Endothelial cell of umbilical vein (primary cell): Measurements from ENCODE around the gene GOLIM4.

ENCODE experiments used
- JUN ChIP-seq: IDR thresholded peaks from 2 replicates; pipeline ENCODE4 v1.6.1; 2011; ENCODE audit warnings: borderline replicate concordance, low read depth; ENCODE audit not compliant: insufficient read length, insufficient read depth
- POLR2A ChIP-seq: IDR thresholded peaks from 2 replicates; pipeline ENCODE4 v1.6.1; 2012; ENCODE audit warnings: low read depth, mild to moderate bottlenecking, control low read depth, low read length
- TF ChIP-seq, protein P1 (sequence below), 2 donors: IDR thresholded peaks; 1 replicate in 1 of 2; 2 replicates in 1 of 2; pipeline ENCODE4 v1.5.1; 2011; ENCODE audit warnings: low read length in 2 of 2, mild to moderate bottlenecking in 2 of 2, moderate library complexity in 2 of 2, control low read depth in 1 of 2, inconsistent platforms in 1 of 2, low read depth in 1 of 2; ENCODE audit not compliant: insufficient read depth in 1 of 2; ENCODE audit errors: extremely low read depth in 1 of 2

- TF ChIP-seq, protein P1, sequence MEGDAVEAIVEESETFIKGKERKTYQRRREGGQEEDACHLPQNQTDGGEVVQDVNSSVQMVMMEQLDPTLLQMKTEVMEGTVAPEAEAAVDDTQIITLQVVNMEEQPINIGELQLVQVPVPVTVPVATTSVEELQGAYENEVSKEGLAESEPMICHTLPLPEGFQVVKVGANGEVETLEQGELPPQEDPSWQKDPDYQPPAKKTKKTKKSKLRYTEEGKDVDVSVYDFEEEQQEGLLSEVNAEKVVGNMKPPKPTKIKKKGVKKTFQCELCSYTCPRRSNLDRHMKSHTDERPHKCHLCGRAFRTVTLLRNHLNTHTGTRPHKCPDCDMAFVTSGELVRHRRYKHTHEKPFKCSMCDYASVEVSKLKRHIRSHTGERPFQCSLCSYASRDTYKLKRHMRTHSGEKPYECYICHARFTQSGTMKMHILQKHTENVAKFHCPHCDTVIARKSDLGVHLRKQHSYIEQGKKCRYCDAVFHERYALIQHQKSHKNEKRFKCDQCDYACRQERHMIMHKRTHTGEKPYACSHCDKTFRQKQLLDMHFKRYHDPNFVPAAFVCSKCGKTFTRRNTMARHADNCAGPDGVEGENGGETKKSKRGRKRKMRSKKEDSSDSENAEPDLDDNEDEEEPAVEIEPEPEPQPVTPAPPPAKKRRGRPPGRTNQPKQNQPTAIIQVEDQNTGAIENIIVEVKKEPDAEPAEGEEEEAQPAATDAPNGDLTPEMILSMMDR (IDR thresholded peaks at IDR 0.05; ENCODE audit: extremely low read depth in 1 of 2, insufficient read depth in 1 of 2, low read depth in 1 of 2, low read length in 2 of 2), result no peak
- no peak for TF ChIP-seq POLR2A
- TF ChIP-seq JUN, result no peak
Measured at GRCh38 chr3:167967257-167968036, 128.3 kb downstream of the GOLIM4 start.
